Measurements from ENCODE around the gene PITPNB. TPM values are rescaled to one million over a fixed set of nuclear protein-coding genes. Genes with fewer than 3 reads are reported as not detected.

PITPNB gene
- total and polyA plus RNA-seq, 2 experiments from 2014 or later, result 50.9 to 56.0 TPM

DNA sequence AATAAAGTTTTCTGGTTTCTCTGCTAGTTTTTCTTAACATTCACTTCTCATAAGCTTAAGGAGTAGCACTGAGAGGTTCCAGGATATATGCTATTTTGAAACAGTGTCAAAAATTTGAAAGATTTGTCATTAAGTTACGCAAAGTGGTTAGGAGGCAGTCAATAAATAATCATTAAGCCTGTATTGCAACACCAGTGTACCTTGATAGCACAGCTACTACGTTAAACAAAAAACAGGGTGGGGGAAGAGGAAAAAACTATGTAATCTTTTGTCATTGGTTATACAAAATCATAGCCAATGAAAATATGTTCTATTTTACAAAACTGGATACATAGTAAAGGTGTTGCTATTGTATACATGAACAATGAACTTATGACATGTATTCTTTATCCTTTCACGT lies 30.4 kb upstream of the PITPNB start (continued):
- TF ChIP-seq ETS1 (IDR thresholded peaks at IDR 0.05) (no peak), CREB1 (CRISPR knock-in tag; IDR thresholded peaks at IDR 0.05; ENCODE audit: low read depth) (no peak), JUNB (IDR thresholded peaks at IDR 0.05; ENCODE audit: unreplicated experiment) (no peak), EZH2 (IDR thresholded peaks at IDR 0.05; ENCODE audit: low read depth, unreplicated experiment) (no peak), ZNF114 (CRISPR knock-in tag; IDR thresholded peaks at IDR 0.05) (no peak)

DNA sequence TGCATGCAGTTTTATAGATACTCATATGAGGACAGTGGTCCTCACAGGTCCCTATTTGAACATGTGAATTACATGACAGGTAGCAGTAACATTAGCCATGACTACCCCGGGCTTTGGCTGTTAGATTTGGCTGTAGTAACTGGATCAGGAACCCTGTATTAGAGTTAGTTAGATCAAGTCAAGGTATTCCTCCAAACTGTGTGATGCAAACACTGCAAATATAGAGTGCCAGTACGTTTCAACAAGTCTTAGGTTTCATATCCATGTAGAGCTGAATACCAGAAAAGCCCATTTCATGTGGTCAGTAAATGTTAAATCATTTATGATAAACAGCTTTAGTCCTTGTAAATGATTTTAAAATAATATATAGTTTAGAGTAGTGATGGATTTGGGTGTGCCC lies 29.5 kb upstream of the PITPNB start:
- 0 out of 3 replicates have a peak, but pooled peaks cover 3% of the 10 kb centered on the region for H3K4me1 Mint-ChIP-seq
- no peak overlapping the region for H3K4me2 ChIP-seq
- H4K20me1 ChIP-seq (replicated peaks; ENCODE audit: insufficient read depth), result no peaks in the 10 kb centered on the region
- H3K79me2 ChIP-seq (replicated peaks; ENCODE audit: insufficient read depth), result no peaks in the 10 kb centered on the region
- no peaks in the 10 kb centered on the region for H3K9me2 ChIP-seq (ENCODE audit: insufficient read depth)
- H3K27me3 ChIP-seq (ENCODE audit: insufficient read depth), result no peaks in the 10 kb centered on the region
- peaks cover 1% of the 10 kb centered on the region for H3K27me3 Mint-ChIP-seq (ENCODE audit: insufficient read depth, low read depth, poor library complexity)
- H3F3A ChIP-seq (replicated peaks; ENCODE audit: low read depth), result no peaks in the 10 kb centered on the region
- H3K4me3 ChIP-seq, result no peak overlapping the region
- H3K36me3 Mint-ChIP-seq (ENCODE audit: low read depth), result no peaks in the 10 kb centered on the region
- no peak overlapping the region for H2AFZ ChIP-seq
- no peaks in the 10 kb centered on the region for H3K36me3 ChIP-seq (ENCODE audit: insufficient read depth)
- no peak overlapping the region for H3K27ac ChIP-seq (ENCODE audit: low read depth)
- H3K9me3 Mint-ChIP-seq, result no peaks in the 10 kb centered on the region
- no peak overlapping the region for H3K27ac Mint-ChIP-seq
- H3K4me1 ChIP-seq (ENCODE audit: insufficient read depth), result no peaks in the 10 kb centered on the region
- no peak overlapping the region for H3K4me3 Mint-ChIP-seq
- no peak for ATAC-seq
- DNase-seq (ENCODE audit: low spot score), result no peak
- no peak for TF ChIP-seq CREB1 (CRISPR knock-in tag; IDR thresholded peaks at IDR 0.05; ENCODE audit: low read depth)
- TF ChIP-seq NANOG (IDR thresholded peaks at IDR 0.05; ENCODE audit: borderline replicate concordance), result no peak
- TF ChIP-seq JUNB (IDR thresholded peaks at IDR 0.05; ENCODE audit: unreplicated experiment), result no peak
- no peak for TF ChIP-seq EZH2phosphoT487 (IDR thresholded peaks at IDR 0.05; ENCODE audit: unreplicated experiment)
- no peak for TF ChIP-seq CTCF (conservative IDR thresholded peaks at IDR 0.05; ENCODE audit: low read depth in 2 of 2)
- TF ChIP-seq REST (IDR thresholded peaks at IDR 0.05; ENCODE audit: unreplicated experiment), result no peak
- no peak for TF ChIP-seq POLR2AphosphoS5 (IDR thresholded peaks at IDR 0.05; ENCODE audit: low read depth)
- no peak for TF ChIP-seq ZNF114 (CRISPR knock-in tag; IDR thresholded peaks at IDR 0.05)
- TF ChIP-seq ZNF331 (CRISPR knock-in tag; IDR thresholded peaks at IDR 0.05; ENCODE audit: low read depth), result no peak
- TF ChIP-seq ZNF462 (CRISPR knock-in tag; IDR thresholded peaks at IDR 0.05), result no peak
